Stomach smooth muscle (tissue), 2 donors: ENCODE measurements around the gene KRTAP19-3.

Experiments
- H3K27ac ChIP-seq: one replicate; pipeline ENCODE4 v1.7.0; 2013; ENCODE audit warnings: mild to moderate bottlenecking, low read length, inconsistent platforms
- H3K27me3 ChIP-seq, 2 donors: one replicate each; pipeline ENCODE4 v1.7.0; 2013; ENCODE audit warnings: low read length in 2 of 2; ENCODE audit not compliant: insufficient read depth in 2 of 2, control insufficient read depth in 1 of 2
- H3K36me3 ChIP-seq, 2 donors: one replicate each; pipeline ENCODE4 v1.7.0; 2013; ENCODE audit warnings: low read length in 2 of 2; ENCODE audit not compliant: control insufficient read depth in 2 of 2, insufficient read depth in 2 of 2
- H3K4me1 ChIP-seq: one replicate; pipeline ENCODE4 v1.7.0; 2013; ENCODE audit warnings: low read length; ENCODE audit not compliant: control insufficient read depth, insufficient read depth
- H3K4me3 ChIP-seq, 2 donors: one replicate each; pipeline ENCODE4 v1.7.0; 2013; ENCODE audit warnings: low read length in 2 of 2
- H3K9ac ChIP-seq, 2 donors: one replicate each; pipeline ENCODE4 v1.7.0; 2013; ENCODE audit warnings: low read length in 2 of 2, mild to moderate bottlenecking in 1 of 2
- H3K9me3 ChIP-seq, 2 donors: one replicate each; pipeline ENCODE4 v1.7.0; 2013; ENCODE audit warnings: low read length in 2 of 2; ENCODE audit not compliant: control insufficient read depth in 2 of 2
- donor health status: healthy.
- donor health status: Pancreatic carcinoma.

KRTAP19-3 gene

DNA sequence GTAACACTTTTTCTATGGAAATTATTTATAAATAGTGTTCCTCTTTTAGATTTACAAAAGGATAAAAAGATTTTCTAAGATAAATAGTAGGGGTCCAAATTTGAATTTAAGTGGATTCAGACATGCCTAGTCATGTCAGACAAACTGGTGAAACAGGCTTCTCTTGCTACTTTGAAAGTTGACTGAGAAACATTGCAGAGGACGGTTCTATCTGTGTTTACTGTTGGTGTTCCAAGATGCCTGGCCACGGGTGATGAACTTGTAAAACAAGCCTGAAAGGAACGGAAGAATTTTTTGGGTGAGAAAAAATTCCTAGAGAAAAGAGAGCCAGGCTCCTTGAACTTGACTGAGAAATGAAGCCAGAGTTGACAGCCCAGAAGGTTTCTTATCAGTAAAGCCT is 13.8 kb downstream of the KRTAP19-3 start:
- H3K27ac ChIP-seq = no peak overlapping the region
- H3K36me3 ChIP-seq = no peaks in the 10 kb centered on the region
- H3K4me1 ChIP-seq = no peaks in the 10 kb centered on the region
- no peak overlapping the region for H3K4me3 ChIP-seq
- no peaks in the 10 kb centered on the region for H3K27me3 ChIP-seq
- H3K9ac ChIP-seq = no peak overlapping the region
- no peaks in the 10 kb centered on the region for H3K9me3 ChIP-seq

DNA sequence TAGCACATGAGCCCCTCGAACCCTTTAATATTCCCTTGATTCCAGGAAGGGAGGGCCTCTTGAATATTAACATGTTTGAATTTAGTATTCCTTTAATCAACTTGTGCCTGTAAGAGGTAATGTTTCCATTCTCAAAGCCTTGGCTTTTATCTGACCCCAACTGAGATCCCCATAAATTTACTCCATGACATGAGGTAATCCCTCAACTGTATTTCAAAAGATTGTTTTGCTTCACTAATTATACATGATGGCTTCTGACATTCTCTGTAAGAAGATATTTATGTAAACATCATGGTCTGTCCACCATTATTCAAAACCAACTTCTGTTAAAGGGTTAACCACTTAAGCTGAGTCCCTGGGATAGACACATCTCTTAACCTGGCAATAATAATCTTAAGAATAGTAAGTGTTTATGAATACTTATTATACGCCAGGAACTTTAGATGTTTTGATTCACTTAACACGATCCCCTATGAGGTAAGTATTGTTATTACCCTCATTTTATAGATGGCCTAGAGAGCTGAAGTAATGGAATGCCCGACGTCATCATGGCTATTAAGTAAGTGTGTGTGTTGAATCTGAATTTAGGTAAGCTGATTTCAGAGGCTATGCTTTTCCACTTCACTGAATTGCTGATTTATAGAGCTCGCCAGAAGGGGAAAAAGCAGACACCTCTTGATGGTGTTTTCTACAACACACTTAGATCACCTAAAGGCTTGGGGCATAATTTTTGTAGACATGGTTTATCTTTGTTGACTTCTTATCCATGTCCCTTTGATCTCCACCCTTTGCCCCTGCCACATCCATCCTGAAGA is 22.7 kb downstream of the KRTAP19-3 start:
- H3K27ac ChIP-seq = no peak overlapping the region
- no peak overlapping the region for H3K9ac ChIP-seq
- no peaks in the 10 kb centered on the region for H3K4me1 ChIP-seq
- H3K4me3 ChIP-seq = no peak overlapping the region
- H3K27me3 ChIP-seq = no peaks in the 10 kb centered on the region
- H3K36me3 ChIP-seq = no peaks in the 10 kb centered on the region
- no peaks in the 10 kb centered on the region for H3K9me3 ChIP-seq

DNA sequence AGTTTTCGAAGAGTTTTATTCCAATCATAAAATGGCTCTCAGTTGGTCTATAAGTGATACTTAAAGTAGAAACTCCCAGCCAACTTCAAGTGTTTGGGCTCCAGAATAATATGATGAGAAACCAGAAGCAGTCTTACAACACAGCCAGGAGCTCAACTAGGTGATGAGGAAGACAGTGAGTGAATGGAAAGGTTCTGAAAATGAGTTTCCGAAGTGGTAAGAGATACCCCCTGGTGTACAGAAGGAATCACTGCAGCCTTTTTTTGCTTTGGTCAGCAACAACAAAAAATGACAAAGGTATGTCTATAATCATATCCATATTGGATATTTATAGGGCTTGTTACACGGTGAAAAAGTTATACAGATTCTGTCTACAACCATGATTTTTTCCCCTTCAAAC is 28.1 kb downstream of the KRTAP19-3 start:
- Histone ChIP-seq H3K4me3 (no peak overlapping the region), H3K9ac (no peak overlapping the region), H3K27me3 (no peaks in the 10 kb centered on the region), H3K27ac (no peak overlapping the region), H3K4me1 (no peaks in the 10 kb centered on the region), H3K36me3 (no peaks in the 10 kb centered on the region), H3K9me3 (no peaks in the 10 kb centered on the region)

DNA sequence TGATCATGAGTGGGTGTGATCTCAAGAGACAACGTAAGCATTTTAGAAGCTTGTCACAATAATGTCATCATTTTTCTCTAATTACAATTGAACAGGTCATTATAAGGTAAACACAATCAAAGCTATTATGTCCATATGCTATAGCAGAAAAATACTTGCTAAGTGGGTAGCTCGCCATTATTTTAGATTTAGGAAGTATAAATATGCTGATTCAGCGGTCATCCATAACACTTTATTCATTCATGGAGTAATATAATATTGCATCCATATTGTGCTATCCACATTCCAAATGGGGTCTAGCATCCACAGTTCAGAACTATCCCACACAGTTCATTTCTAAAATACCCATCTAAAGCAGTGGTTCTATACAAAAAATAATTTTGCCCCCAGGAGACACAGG is 43.3 kb downstream of the KRTAP19-3 start:
- H3K27me3 ChIP-seq = no peaks in the 10 kb centered on the region

DNA sequence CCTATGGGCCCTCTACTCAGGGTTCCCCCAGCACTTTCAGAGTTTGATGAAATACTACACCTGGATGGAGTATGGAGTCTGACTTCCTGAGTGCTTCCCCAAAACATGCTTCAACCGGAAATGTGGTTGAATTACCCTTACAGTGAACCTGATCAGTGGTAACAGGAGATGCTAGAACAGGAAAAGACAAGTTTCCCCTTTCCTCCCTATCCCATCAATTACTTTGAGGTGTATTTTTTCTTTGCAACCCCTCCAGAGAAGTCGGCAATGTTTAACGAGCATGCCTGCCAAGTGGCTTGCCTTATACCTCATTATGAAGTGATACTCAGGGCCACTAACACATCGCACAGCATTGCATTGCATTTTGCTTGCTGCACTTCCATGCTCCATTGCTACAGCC is 44.8 kb downstream of the KRTAP19-3 start:
- H3K9ac ChIP-seq = no peak overlapping the region
- no peaks in the 10 kb centered on the region for H3K36me3 ChIP-seq
- H3K27ac ChIP-seq = no peak overlapping the region
- H3K9me3 ChIP-seq = no peaks in the 10 kb centered on the region
- H3K4me3 ChIP-seq = no peak overlapping the region
- no peaks in the 10 kb centered on the region for H3K4me1 ChIP-seq
- H3K27me3 ChIP-seq = no peaks in the 10 kb centered on the region

More for the DNA sequence above, 43.3 kb downstream of the KRTAP19-3 start:
- Histone ChIP-seq H3K4me3 (no peak overlapping the region), H3K27ac (no peak overlapping the region), H3K4me1 (no peaks in the 10 kb centered on the region), H3K9ac (no peak overlapping the region), H3K9me3 (no peaks in the 10 kb centered on the region), H3K36me3 (no peaks in the 10 kb centered on the region)

GRCh38 chr21:30444204-30444603 is 47.6 kb downstream of the KRTAP19-3 start:
- Histone ChIP-seq H3K4me1 (no peaks in the 10 kb centered on the region), H3K4me3 (no peak overlapping the region), H3K9ac (no peak overlapping the region), H3K36me3 (no peaks in the 10 kb centered on the region), H3K9me3 (no peaks in the 10 kb centered on the region), H3K27me3 (no peaks in the 10 kb centered on the region), H3K27ac (no peak overlapping the region)

- Histone ChIP-seq H3K9me3 (no peaks in the 10 kb centered on the region), H3K4me1 (no peaks in the 10 kb centered on the region), H3K27me3 (no peaks in the 10 kb centered on the region), H3K9ac (no peak overlapping the region), H3K4me3 (no peak overlapping the region), H3K27ac (no peak overlapping the region), H3K36me3 (no peaks in the 10 kb centered on the region)
These were observed 48.6 kb downstream of the KRTAP19-3 start for GRCh38 chr21:30443226-30443625.
